Putamen (tissue), 1 donor: ENCODE results near the gene FUT8.
"Not testable (repeated sequence)": the region's sequence is repeated elsewhere in the genome, so short reads cannot be mapped to it uniquely, and the experiment has no call there.

Experiments used
- DNase-seq: peaks from one replicate; pipeline ENCODE4 v3.0.0-alpha.2; 2016; ENCODE audit warnings: low spot score

The FUT8 gene

DNA sequence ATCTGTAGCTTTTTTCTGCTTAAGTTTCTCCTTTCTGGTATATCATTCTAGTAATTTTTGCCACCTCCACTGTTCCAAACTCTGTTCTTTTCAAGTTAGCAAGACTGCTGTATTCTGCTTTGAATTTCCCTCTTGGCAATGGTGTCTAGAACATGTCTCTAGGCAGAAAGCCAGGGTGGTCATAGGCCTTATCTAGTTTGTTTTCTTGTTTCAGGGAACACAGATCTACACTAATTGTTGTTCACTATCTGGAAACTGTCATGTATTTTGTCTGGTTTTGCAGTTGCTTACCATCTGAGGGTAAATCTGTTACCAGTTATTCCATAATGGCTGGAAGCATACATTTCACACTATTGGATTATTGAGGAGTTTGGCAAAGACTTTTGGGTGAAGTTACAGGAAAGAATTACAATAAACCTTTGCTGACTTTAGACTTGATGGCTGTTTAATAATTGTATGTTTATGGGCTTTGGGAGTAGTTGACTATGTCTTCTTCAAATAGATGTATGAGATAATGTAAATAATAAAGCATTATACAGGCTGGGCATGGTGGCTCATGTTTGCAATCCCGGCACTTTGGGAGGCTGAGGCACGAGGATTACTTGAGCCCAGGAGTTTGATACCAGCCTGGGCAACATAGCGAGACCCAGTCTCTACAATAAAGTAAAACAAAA, 41.4 kb downstream of the FUT8 start:
- no peak for DNase-seq

DNA sequence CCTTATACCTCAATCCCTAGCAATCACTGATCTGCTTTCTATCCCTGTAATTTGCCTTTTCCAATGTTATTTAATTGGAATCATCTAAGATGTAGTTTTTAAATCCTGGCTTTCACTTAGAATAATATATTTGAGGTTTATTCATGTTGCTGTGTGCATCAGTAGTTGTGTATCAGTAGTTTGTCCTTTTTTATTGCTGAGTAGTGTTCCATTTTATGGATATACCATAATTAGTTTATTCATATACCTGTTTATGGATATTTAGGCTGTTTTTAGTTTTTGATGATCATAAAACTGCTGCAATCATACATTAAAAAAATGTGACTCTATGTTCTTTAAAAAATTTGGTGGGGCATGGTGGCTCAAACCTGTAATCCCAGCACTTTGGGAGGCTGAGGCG, 43.7 kb downstream of the FUT8 start:
- no peak for DNase-seq

DNA sequence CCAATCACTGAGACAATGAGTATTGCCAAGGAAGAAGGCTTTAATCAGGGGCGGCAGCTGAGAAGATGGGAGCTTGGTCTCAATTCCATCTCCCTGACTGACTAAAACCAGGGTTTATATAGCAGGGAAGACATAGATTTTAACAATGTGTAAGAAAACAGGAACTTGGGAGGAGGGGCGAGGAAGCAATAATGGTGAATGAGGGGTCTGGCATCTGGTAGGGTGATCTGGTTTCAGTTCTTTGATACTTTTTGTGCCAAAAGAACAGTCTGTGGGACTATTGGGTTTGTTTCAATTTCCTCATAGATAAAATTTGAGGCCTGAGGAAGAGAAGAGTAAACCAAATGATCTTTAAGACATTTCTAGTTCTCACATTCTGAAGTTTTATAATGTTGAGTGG, 49.2 kb downstream of the FUT8 start:
- DNase-seq, result no peak

DNA sequence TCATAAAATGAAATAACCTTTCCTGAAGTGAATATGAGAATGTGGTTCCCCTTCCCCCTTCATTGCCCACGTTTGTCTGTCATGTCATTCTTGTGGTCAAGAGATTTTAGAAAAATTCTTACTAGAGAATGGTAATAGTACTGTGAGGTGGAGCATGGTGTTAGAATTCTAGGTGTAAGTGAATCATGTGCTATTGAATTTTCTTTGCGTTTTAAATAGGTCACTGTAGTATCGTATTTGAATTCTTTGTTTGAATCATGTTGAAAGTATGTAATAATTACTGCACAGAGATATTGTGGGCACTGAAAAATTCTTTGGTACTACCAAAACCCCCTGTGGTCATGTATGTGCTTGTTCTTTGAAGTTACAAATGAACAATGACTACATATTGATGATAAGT, 49.9 kb downstream of the FUT8 start:
- no peak for DNase-seq

DNA sequence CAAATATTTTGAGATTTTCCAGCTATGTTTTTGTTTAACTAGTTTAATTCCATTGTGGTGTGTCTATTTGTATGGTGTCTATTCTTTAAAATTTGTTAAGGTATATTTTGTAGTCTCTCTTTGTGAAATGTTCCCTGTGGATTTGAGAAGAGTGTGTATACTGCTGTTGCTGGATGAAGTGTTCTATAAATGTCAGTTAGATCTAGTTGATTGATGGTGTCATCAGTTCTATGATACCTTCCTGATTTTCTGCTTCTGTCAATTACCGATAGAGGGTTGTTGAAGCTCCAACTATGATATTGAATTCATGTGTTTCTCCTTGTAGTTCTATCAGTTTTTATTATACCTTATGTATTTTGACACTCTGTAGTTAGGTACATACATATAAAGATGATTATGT, 53.1 kb downstream of the FUT8 start:
- no peak for DNase-seq

DNA sequence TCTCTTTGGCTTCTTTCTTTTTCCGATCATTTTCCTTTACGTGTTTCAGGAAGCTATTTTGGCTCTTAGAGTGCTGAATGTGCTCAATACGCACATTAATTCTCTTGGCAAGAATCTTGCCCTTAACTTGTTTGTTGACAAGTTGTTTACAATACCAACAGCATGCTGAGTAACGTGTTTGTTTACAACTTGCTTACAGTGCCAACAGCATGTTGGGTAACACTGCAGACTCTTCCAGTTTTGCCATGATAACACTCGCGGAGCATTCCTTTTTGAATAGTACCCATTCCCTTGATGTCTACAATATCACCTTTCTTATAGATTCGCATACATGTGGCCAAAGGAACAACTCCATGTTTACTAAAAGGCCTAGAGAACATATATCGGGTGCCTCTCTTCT, 55.4 kb downstream of the FUT8 start:
- not testable (repeated sequence) for DNase-seq

DNA sequence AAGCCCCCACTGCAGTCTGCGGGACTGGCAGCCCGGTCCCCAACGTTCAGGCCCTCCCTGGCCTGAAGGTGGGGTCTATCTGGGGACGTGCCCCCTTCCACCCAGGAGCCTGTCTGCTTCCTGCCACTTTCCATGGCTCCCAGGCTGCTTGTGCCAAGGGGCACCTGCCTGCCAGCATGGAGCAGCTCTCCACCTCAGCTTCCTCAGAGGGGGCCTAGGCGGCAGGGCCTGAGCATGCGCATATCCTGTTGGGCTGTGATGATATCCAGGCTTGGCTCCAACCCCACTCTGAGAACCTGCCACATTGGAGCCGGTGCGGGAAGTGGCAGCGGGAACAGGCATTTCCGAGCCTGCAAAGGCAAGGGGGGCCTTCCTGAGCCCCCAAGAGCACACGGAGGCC, 57.4 kb downstream of the FUT8 start:
- no peak for DNase-seq

DNA sequence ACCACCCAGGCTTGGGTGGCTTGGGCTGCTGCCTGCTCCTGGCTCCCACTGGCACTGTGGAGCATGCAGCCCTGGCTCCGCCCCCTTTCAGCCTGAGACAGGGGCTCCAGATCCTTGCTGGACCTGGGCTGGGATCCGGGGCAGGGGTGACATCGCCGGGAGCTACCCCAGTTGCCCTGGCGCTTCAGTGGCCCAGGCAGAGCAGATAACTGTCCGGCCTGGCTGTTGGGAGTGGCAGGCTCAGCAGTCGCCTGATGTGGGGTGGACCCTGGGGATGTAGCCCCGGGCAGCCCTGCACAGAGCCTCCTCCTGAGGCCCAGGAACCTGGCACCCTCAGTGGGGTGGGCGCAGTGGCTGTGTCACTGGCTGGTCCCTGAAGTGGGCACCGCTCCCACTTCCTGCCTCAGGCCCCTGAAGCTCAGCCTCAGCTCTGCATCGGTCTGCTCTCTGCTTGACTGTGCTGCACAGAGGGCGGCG, 57.9 kb downstream of the FUT8 start:
- no peak for DNase-seq

DNA sequence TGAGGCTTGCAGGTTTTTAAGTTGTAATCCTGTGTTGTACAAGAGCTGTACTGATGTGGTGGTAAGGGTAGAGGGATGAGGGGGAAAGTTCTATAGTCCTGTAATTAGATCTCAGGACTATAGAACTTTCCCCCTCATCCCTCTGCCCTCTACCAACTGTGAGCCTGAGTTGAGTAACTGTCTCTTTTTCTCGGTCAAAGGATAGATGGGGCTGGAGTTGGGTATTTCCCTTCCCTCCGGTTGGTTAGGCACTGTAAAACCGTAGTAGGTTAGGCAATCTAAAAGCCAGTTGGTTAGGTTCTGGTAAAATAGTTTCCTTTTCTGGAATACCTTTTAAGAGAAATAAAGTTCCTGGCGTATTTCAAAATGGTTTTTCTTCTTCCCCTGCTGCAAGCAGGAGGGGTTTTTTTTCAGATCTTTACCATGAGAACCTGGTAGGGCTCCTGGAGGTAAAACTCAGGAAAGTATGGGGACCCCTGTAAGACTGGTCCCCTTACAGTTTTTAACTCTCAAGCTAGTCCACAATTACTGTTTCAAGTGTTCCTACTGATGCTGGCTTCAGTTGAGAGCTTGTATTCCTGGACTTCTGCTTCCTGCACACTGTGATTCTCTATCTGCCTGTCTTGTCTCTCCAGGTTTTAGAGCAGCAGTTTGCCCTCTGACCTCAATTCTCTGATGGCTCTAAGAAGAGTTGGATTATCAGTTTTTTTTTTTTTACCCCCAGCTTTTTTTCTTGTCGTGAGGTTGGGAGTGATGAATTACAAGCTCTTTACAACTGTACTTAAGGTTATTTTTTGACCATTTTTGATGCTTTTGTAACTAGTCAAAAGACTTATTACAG, 58.7 kb downstream of the FUT8 start:
- DNase-seq, result no peak

DNA sequence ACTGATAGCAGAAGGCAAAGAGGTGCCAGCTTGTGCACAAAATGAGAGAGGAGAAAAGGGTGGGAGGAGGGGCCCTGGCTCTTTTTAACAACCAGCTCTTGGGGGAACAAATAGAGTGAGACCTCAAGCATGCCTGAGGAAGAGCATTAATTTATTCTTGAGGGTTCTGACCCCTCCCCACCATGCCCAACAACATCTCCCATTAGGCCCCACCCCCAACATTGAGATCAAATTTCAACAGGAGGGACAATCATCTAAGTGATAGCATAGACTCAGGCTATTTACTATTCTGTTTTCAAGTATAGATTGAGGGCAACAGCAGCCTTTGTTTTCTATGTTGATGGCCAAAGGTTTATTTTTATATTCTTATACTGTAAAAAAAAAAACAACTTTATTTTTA, 59.7 kb downstream of the FUT8 start:
- no peak for DNase-seq

DNA sequence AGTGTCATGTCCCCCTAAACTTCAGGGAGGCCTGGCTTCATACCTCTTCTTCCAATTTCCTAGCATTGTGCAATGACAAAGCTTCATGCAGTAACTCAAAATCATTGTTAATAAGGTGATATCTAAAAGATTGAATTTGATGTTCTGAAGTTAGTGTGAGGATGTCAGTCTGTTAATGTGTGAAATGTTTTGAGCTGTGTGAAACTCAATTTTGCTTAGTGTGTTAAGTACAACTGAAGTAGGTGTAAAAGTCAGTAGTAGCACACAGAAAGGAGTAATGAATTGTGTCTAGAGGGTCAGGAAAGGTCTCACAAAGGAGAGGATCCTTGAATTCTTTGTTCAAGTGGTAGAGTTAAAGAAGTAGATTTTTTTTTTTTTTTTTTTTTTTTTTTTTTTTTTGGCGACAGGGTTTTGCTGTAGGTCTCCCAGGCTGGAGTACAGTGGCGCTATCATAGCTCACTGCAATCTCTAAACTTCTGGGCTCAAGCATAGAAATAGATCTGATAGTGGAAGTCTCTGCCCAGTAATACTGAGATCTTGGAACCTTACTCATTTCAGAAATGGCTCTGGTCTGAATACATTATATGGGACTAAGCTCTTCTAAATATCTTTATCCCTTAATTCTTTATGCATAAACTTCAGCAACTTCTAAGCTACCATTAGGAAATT, 63.9 kb downstream of the FUT8 start:
- DNase-seq, result no peak

DNA sequence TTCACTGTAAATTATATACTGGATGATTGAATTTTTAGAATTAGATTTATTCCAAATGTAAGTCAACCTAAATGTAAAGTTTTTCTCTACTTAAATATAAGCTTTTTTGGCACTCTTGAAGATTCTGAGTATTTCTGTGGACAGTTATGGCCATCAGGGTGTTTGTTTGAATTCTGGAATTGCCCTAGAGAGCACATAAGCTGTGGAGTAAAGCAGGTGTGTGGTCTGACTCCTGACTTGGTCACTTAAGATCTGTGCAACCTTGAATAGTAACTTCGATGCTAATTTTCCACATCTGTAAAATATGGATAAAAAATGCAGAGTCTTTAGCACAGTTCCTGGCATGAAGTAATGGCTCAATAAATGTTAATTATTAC, 64.4 kb downstream of the FUT8 start:
- DNase-seq, result no peak

DNA sequence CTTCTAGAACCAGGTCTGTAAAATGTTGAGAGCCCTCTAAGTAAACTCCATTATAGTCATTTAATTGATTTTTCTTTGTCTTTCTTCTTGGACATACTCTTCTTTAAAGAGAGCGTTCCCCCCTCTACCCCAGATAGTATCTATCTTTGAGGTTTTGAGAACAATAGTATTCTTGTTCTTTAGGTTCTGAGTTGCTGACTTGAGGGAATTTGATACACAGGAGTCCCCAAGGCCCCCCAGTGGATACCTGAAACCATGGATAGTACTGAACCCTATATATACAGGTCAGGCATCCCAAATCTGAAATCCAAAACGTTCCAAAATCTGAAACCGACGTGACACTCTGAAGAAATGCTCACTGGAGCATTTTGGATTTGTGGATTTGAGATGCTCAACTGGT, 65.5 kb downstream of the FUT8 start:
- no peak for DNase-seq

DNA sequence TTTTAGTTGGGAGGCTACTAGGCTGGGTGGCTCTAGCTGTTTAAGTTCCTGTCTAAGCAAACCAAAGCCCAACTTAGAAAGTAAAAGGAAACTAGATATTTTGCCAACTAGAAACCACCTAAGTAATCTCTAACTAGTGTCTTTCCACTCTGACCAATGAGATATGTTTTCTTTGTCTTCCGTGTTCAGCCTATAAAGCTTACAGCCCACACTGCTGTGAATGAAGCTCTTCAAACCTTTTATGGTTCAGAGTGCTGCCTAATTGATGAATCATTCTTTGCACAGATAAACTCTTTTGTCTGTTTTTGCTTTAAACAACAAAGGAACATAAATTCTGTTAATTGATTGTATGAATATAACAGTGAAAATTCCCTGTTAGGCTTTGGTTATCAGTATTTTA, 66.1 kb downstream of the FUT8 start:
- no peak for DNase-seq

DNA sequence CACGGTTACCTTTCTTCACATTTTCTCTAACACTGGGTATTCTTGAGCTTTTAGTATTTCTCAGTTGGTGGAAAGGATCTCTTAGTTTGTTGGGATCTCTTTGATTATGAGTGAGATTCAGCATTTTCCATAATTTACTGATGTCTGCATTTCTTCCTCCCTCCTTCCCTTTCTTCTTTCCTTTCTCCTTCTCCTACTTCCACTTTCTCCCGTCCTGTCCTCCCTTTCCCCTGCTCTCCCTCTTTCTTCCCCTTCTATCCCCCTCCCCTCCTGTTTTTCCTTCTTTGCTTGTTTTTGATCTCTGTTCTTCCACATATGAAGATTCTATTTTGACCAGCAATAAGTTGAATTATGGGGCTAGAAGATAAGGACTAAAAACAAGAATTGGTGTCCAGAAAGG, 66.9 kb downstream of the FUT8 start:
- no peak for DNase-seq

DNA sequence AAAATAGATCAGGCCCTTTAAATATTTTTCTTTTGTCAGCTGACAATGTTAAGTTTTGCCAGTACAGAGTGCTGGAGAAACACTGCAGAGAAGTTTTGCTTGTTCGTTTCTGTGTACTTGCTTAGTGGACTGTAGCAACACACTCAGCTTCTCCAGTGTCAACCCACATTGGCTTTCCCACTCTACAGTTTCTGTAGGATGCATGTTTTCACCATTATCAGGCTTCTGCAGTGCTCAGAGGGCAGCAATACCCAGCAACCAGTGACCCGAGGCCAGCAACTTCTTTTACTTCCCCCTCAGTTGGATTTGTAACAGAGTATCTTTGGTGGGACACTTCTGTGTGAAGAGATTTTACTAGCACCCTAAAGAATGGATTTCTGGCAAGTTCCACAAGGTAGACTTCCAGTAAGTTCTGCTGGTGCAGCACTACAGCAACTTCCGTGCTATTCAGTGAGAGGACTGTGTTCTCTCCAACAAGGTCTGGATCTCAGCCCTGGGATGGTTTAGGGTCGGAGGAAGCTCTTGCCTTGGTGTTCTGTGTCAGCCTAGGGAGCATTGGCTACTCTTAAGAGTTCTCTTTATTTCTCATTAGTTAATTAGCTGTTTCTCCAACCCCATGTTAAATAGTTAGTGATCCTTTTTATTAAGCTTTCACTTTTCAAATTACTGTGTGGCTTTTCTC, 70.4 kb downstream of the FUT8 start:
- no peak for DNase-seq

DNA sequence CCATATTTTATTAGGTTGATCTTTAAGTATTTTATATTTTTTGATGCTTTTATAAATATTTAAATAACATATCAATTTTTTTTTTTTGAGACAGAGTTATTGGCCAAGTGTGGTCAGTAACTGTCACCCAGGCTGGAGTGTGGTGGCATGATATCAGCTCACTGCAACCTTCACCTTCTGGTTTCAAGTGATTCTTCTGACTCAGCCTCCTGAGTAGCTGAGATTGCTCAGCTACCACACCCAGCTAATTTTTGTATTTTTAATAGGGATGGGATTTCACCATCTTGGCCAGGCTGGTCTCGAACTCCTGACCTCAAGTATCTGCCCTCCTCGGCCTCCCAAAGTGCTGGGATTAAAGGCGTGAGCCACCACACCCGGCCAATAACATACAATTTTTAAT, 71.1 kb downstream of the FUT8 start:
- no peak for DNase-seq

DNA sequence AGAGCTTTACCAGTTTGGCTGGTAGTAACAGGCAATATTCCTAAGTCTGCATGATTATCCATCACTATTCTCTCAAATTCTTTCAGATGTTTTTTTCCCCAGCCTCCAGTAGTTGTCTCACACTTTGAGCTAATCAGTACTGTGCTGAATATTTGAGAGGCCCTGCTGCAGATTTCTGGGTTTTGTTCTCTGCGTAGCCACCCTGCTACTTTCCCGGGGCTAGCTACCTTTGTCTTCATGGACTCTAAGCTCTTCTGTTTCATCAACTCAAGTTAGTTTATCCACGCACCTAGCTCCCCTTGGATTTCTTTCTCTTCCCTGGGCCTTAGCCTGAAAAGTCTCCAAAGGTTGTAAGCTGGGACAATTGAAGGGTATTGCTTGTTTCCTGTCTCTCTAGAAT, 73.0 kb downstream of the FUT8 start:
- no peak for DNase-seq

DNA sequence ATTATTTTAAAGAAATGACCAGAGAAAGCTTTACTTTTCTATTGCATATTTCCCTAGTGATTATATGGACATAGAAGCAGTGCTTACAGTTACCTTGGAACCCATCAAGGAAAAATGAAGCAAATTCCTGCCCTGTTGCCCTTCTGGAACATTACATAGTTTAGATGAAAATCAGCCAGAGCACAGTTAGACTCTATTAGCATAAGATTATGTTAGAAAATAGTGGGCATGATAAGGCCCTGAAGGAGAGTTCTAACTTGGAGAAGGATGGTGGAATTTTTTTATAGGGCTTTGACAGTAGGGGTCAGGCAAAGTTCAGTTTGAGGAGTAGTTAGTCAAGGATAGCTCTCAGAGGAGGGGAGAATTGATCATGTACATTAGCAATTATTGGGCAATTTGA, 74.3 kb downstream of the FUT8 start:
- no peak for DNase-seq

DNA sequence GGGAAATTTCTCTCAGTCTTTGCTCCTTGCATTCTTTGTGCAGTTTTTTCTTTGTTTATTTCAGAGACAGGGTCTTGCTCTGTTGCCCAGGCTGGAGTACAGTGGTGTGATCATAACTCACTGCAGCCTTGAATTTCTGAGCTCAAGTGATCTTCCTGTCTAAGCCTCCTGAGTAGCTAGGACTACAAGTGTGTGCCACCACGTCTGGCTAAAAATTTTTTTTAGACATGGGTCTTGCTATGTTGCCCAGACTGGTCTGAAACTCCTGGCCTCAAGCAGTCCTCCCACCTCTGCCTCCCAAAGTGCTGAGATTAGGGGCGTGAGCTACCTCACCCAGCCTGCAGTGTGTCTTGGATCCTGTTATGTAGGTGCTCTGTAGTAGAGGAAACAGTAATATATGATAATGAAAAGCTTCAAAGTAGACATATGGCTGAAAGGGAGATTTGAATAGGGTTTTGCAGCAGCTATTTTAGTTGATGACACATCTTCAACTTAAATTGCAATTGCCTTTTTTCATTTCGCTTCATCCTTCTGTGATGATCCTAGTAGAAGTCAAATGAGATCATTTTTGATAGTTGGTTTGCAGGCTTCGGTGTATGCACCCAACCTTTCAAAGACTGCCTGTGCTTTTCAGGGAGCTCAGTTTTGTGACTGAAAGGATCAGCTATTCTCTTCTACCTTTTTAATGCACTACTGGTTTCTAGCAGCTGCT, 75.4 kb downstream of the FUT8 start:
- peak; percentile 52 for DNase-seq

DNA sequence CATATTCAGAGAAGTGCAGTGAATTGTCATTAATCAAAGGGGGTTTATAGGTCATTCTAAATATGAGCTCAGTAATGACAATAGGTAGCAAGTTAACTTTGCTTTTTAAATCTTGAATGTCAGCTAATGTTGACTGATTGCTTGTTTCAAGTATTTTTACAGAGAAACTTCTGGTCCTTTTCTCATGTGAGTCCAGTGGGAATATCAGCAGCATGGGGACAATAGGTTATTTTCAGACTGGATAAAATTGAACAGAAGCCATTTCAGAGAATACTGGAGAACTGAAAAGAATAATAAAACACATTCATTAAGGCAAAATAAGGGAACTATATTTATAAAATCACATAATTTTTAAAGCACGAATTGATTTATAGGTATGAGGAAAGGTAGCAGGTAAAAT, 78.7 kb downstream of the FUT8 start:
- DNase-seq, result no peak

DNA sequence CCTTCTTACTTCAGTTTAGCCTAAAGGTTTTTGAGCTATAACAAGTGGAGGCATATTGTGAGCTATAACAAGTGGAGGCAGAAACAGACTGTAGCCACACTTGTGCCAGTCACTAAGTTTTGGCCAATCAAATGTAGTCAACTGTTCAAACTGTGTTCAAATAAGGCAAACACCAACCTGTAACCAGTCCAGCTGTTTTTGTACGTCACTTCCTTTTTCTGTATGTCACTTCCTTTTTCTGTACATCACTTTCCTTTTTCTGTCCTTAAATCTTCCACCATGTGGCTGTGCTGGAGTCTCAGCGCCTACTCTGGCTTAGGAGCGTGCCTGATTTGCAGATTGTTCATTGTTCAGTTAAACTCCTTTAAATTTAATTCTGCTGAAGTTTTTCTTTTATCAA, 79.7 kb downstream of the FUT8 start:
- DNase-seq, result no peak
